ENCODE results near the gene TBC1D13. TPM values are rescaled to one million over a fixed set of nuclear protein-coding genes. Genes with fewer than 3 reads are reported as not detected.

TBC1D13 gene
- total and polyA plus RNA-seq, 9 of the 15 experiments (the other 6 are each of a cell fraction or from before 2014, with no cell fraction given): 2.3 to 28.7 (median 11.4) TPM

GRCh38 chr9:128810873-128811272, 23.8 kb downstream of the TBC1D13 start:
- no peaks in the 10 kb centered on the region for H3K9me1 ChIP-seq (ENCODE audit: control insufficient read depth, insufficient read depth, low read length)
- no peak for TF ChIP-seq JUND (IDR thresholded peaks at IDR 0.05; ENCODE audit: borderline replicate concordance, low read depth, low read length)
- TF ChIP-seq JUND (tag; IDR thresholded peaks at IDR 0.05; ENCODE audit: borderline replicate concordance, low read depth, low read length): no peak
- TF ChIP-seq HDGF (IDR thresholded peaks at IDR 0.05): no peak
- no peak for TF ChIP-seq TCF7 (IDR thresholded peaks at IDR 0.05; ENCODE audit: borderline replicate concordance)
- TF ChIP-seq CBX3 (IDR thresholded peaks at IDR 0.05; ENCODE audit: borderline replicate concordance in 1 of 2, low read length in 2 of 2): no peak
- TF ChIP-seq KDM1A (IDR thresholded peaks at IDR 0.05): no peak
- no peak for TF ChIP-seq HNRNPK (IDR thresholded peaks at IDR 0.05; ENCODE audit: low read depth, low read length, poor library complexity, severe bottlenecking)
- no peak for TF ChIP-seq TFE3 (CRISPR knock-in tag; IDR thresholded peaks at IDR 0.05)
- ATAC-seq (no peak), DNase-seq (ENCODE audit: extremely low read depth in 1 of 4, low spot score in 3 of 4) (no peak), FAIRE-seq (peak; percentile 68)
- POLR2A ChIA-PET: interaction anchor here (1.2 to 2.3 kb wide), 2 partner anchors 8 to 9 kb away, joined by 3 to 21 read pairs; partner anchors contain the start of gene ENDOG
- no peaks in the 10 kb centered on the region for H4K20me1 ChIP-seq (replicated peaks; ENCODE audit: control insufficient read depth, insufficient read depth, low read length)
- no peak overlapping the region for H3K27ac ChIP-seq (ENCODE audit: extremely low read depth, low read depth, low read length)
- BruUV-seq (replicated peaks): no TSS peak
- no peaks in the 10 kb centered on the region for H3K79me2 ChIP-seq (ENCODE audit: control insufficient read depth, insufficient read depth, low read length)
- H2AFZ ChIP-seq (ENCODE audit: low read depth, low read length): no peak overlapping the region
- no peak overlapping the region for H3K4me2 ChIP-seq (ENCODE audit: insufficient read depth, low read length)
- intact Hi-C loops (cut with micrococcal nuclease) (no loop called here), in situ Hi-C loops (cut with MboI) (no loop called here)
- WGBS (ENCODE audit: insufficient coverage, low coverage, missing lambda C conversion rate): 84% methylated on average over 5 of the region's 5 CpGs
- peaks cover 0 to 3% of the 10 kb centered on the region in 2 experiments; a peak in 3 of 5 replicates for H3K4me1 ChIP-seq (replicated peaks in 1 of 2; ENCODE audit: control insufficient read depth in 2 of 2, insufficient read depth in 2 of 2, low read length in 2 of 2)
- CTCF ChIA-PET (ENCODE audit: low intra/inter-chr PET ratio): no interaction called here
- no peak overlapping the region for H3K9ac ChIP-seq (ENCODE audit: insufficient read depth in 1 of 2, low read depth in 2 of 2, low read length in 2 of 2)
- no peaks in the 10 kb centered on the region for H3K27me3 ChIP-seq (ENCODE audit: control insufficient read depth in 2 of 2, insufficient read depth in 2 of 2, low read length in 2 of 2)
- no peak overlapping the region for H3K4me3 ChIP-seq
- peaks cover 34% of the 10 kb centered on the region; the same call in 1 of the 3 replicates for H3K36me3 ChIP-seq (ENCODE audit: control insufficient read depth, insufficient read depth, low read length)
- H3K9me3 ChIP-seq (replicated peaks; ENCODE audit: control insufficient read depth, insufficient read depth, low read depth, low read length): no peaks in the 10 kb centered on the region
